T-cell (primary cell): ENCODE results near the gene PGR. TPM values are rescaled to one million over a fixed set of nuclear protein-coding genes. Genes with fewer than 3 reads are reported as not detected.

Experiments
- ATAC-seq, 4 experiments: fragments of 200-7000 bp in 3 of 4; fragments of 150-1000 bp in 1 of 4; cut with Tn5 transposase; replicated peaks in 1 of 4; 1 replicate in 3 of 4; 2 replicates in 1 of 4; pipeline ENCODE4 v1.10.0; 2021; ENCODE audit warnings: moderate library complexity in 3 of 4, mild to moderate bottlenecking in 2 of 4, moderate number of reproducible peaks in 1 of 4
- CTCF ChIA-PET, 2 donors: fragments of 300-600 bp; sonication (Branson Sonifier 250); formaldehyde crosslinking; loops; one replicate each; lab custom pipeline; 2022; ENCODE audit warnings: antibody characterized with exemption in 2 of 2; lab: Charles Lee
- POLR2A ChIA-PET, 2 donors: fragments of 300-600 bp; sonication (Branson Sonifier 250); formaldehyde crosslinking; loops; one replicate each; lab custom pipeline; 2022; ENCODE audit warnings: antibody characterized with exemption in 2 of 2; lab: Charles Lee
- DNase-seq, 35 experiments: peaks; one replicate each; pipeline versions ENCODE4 v3.0.0 to v3.0.0-alpha.2; 2013 to 2023
- H3K27ac ChIP-seq: one replicate; pipeline ENCODE4 v1.5.1; 2013; ENCODE audit warnings: low read length
- H3K27me3 ChIP-seq, 2 experiments: replicated peaks in 1 of 2; 1 replicate in 1 of 2; 2 replicates in 1 of 2; pipeline versions ENCODE4 v1.6.1 to v1.7.0; 2013; ENCODE audit warnings: low read length in 1 of 2, mixed read lengths in 1 of 2; ENCODE audit not compliant: control insufficient read depth in 2 of 2, insufficient read depth in 2 of 2; ENCODE audit errors: extremely low read depth in 1 of 2
- H3K36me3 ChIP-seq, 2 donors: 1 replicate in 1 of 2; 2 replicates in 1 of 2; pipeline versions ENCODE4 v1.6.1 to v1.7.0; 2013; ENCODE audit warnings: low read length in 1 of 2; ENCODE audit not compliant: control insufficient read depth in 2 of 2, insufficient read depth in 1 of 2; ENCODE audit errors: extremely low read depth in 1 of 2
- H3K4me1 ChIP-seq, 2 experiments: 1 replicate in 1 of 2; 2 replicates in 1 of 2; pipeline versions ENCODE4 v1.6.1 to v1.7.0; 2013; ENCODE audit warnings: low read length in 2 of 2, mixed read lengths in 1 of 2; ENCODE audit not compliant: insufficient read depth in 2 of 2, control insufficient read depth in 1 of 2; ENCODE audit errors: extremely low read depth in 1 of 2
- H3K4me3 ChIP-seq, 2 donors: 1 replicate in 1 of 2; 2 replicates in 1 of 2; pipeline versions ENCODE4 v1.5.1 to v1.7.0; 2013; ENCODE audit warnings: mild to moderate bottlenecking in 2 of 2, low read length in 1 of 2, moderate library complexity in 1 of 2; ENCODE audit not compliant: control insufficient read depth in 1 of 2; ENCODE audit errors: extremely low read depth in 1 of 2
- H3K9me3 ChIP-seq: 2 replicates; pipeline ENCODE4 v1.7.0; 2013
- H3K27ac Mint-ChIP-seq, 2 donors: one replicate each; pipeline ENCODE4 v1.8.0; 2020 to 2021; ENCODE audit warnings: mild to moderate bottlenecking in 2 of 2, mixed read lengths in 2 of 2
- H3K27me3 Mint-ChIP-seq, 2 donors: one replicate each; pipeline ENCODE4 v1.8.0; 2021 to 2022; ENCODE audit warnings: mixed read lengths in 2 of 2
- H3K36me3 Mint-ChIP-seq: one replicate; pipeline ENCODE4 v1.8.0; 2021; ENCODE audit warnings: mixed read lengths
- H3K4me1 Mint-ChIP-seq, 3 donors: one replicate each; pipeline ENCODE4 v1.8.0; 2020 to 2022; ENCODE audit warnings: mixed read lengths in 3 of 3, mild to moderate bottlenecking in 1 of 3
- H3K4me3 Mint-ChIP-seq, 3 donors: one replicate each; pipeline ENCODE4 v1.8.0; 2020 to 2022; ENCODE audit warnings: mild to moderate bottlenecking in 3 of 3, mixed read lengths in 3 of 3, moderate library complexity in 3 of 3
- H3K9me3 Mint-ChIP-seq, 3 donors: one replicate each; pipeline ENCODE4 v1.8.0; 2020 to 2022; ENCODE audit warnings: mixed read lengths in 3 of 3
- WGBS: methylation state at CpG from one replicate; pipeline ENCODE4 v1.1.5; 2013; ENCODE audit warnings: missing lambda C conversion rate; ENCODE audit not compliant: insufficient coverage; 5-methylcytosine and 5-hydroxymethylcytosine counted together
- total RNA-seq, 35 experiments: library from RNA in 6 of 35; stranded (reverse) in 6 of 35; fragments of 120-200 nt in 1 of 35; gene quantifications; one replicate each; pipeline versions ENCODE4 v1.2.1 to v1.2.4 and lab custom pipeline; 2013 to 2026

The PGR gene
- total RNA-seq, 5 donors from 2014 or later (not counting 1 experiment from before 2014, with no cell fraction given) = 0.06 to 0.10 TPM; not detected in 3

- H3K4me3 ChIP-seq = no peak overlapping the region
- WGBS = no CpG with 5 or more reads among the region's 1 CpG
- H3K27me3 ChIP-seq = peaks cover 16% of the 10 kb centered on the region in 2 experiments
- H3K36me3 ChIP-seq = no peaks in the 10 kb centered on the region
- no peaks in the 10 kb centered on the region for H3K9me3 ChIP-seq
- Mint-ChIP-seq H3K4me1 (no peaks in the 10 kb centered on the region), H3K36me3 (no peaks in the 10 kb centered on the region), H3K27ac (no peak overlapping the region), H3K27me3 (peaks cover 28 to 29% of the 10 kb centered on the region in 2 donors), H3K4me3 (no peak overlapping the region), H3K9me3 (peaks cover 0 to 13% (median 5%) of the 10 kb centered on the region in 3 donors)
- no peaks in the 10 kb centered on the region for H3K4me1 ChIP-seq
- DNase-seq (no peak), ATAC-seq (no peak)
- H3K27ac ChIP-seq = no peak overlapping the region
- POLR2A ChIA-PET = no interaction called here
- CTCF ChIA-PET = no interaction called here
Measured at GRCh38 chr11:101133190-101133589, 3.6 kb upstream of the PGR start.

- Mint-ChIP-seq H3K27me3 (peaks cover 35 to 40% of the 10 kb centered on the region in 2 donors), H3K36me3 (no peaks in the 10 kb centered on the region), H3K4me1 (peaks cover 0 to 3% (median 3%) of the 10 kb centered on the region in 3 donors), H3K27ac (no peak overlapping the region), H3K9me3 (peaks cover 0 to 13% (median 5%) of the 10 kb centered on the region in 3 donors), H3K4me3 (no peak overlapping the region)
- Histone ChIP-seq H3K4me1 (no peaks in the 10 kb centered on the region), H3K4me3 (no peak overlapping the region), H3K27me3 (peaks cover 26 to 29% of the 10 kb centered on the region in 2 experiments), H3K36me3 (no peaks in the 10 kb centered on the region), H3K27ac (no peak overlapping the region), H3K9me3 (no peaks in the 10 kb centered on the region)
- ChIA-PET CTCF (no interaction called here), POLR2A (no interaction called here)
- ATAC-seq = no peak
- WGBS = 12% methylated on average over 26 of the region's 38 CpGs
- DNase-seq = no peak
Measured at GRCh38 chr11:101128571-101129202, 926 bp downstream of the PGR start.

GRCh38 chr11:101127699-101128570 is 1.7 kb downstream of the PGR start:
- Histone ChIP-seq H3K9me3 (no peaks in the 10 kb centered on the region), H3K27me3 (peaks cover 24 to 29% of the 10 kb centered on the region in 2 experiments), H3K4me3 (no peak overlapping the region), H3K4me1 (no peaks in the 10 kb centered on the region), H3K36me3 (no peaks in the 10 kb centered on the region), H3K27ac (no peak overlapping the region)
- ChIA-PET CTCF (no interaction called here), POLR2A (no interaction called here)
- no peak overlapping the region for H3K27ac Mint-ChIP-seq
- H3K9me3 Mint-ChIP-seq = peaks cover 3 to 9% (median 5%) of the 10 kb centered on the region in 3 donors
- ATAC-seq (no peak), DNase-seq (no peak)
- 8% methylated on average over 93 of the region's 93 CpGs for WGBS
- no peak overlapping the region for H3K4me3 Mint-ChIP-seq
- no peaks in the 10 kb centered on the region for H3K36me3 Mint-ChIP-seq
- peaks cover 35 to 40% of the 10 kb centered on the region in 2 donors for H3K27me3 Mint-ChIP-seq
- peaks cover 0 to 3% (median 3%) of the 10 kb centered on the region in 3 donors for H3K4me1 Mint-ChIP-seq

DNA sequence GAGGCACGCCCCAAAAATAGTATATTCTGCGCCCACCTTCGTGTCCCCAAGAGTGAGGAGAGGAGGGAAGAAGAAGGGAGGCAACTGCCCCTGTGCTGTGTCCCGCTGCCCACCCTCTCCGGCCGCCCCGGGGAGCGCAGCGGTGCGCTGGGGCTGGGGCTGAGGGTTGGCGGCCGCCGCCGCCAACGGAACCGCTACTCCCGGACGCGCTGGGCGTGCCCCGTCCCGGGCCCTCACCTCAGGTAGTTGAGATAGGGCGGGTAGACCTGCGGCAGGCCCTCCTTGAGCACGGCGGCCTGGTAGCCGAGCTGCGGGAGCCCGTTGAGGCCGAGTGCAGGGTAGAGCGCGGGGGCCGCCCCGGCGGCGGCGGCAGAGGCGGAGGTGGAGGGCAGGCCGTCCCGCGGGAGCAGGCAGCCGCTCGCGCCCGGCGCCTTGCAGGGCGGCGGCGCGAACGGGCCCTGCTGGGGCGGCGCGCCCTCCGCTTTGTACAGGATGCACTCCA is 2.4 kb downstream of the PGR start:
- ChIA-PET CTCF (no interaction called here), POLR2A (no interaction called here)
- DNase-seq = no peak
- no peak for ATAC-seq
- Mint-ChIP-seq H3K36me3 (no peaks in the 10 kb centered on the region), H3K27me3 (peaks cover 35 to 40% of the 10 kb centered on the region in 2 donors), H3K4me3 (no peak overlapping the region), H3K9me3 (peaks cover 3 to 11% (median 5%) of the 10 kb centered on the region in 3 donors), H3K4me1 (peaks cover 0 to 3% (median 3%) of the 10 kb centered on the region in 3 donors), H3K27ac (no peak overlapping the region)
- Histone ChIP-seq H3K27me3 (peaks cover 24 to 29% of the 10 kb centered on the region in 2 experiments), H3K9me3 (no peaks in the 10 kb centered on the region), H3K36me3 (no peaks in the 10 kb centered on the region), H3K4me3 (no peak overlapping the region), H3K27ac (no peak overlapping the region), H3K4me1 (no peaks in the 10 kb centered on the region)
- 5% methylated on average over 52 of the region's 55 CpGs for WGBS

- H3K4me3 ChIP-seq = no peak overlapping the region
- Mint-ChIP-seq H3K4me1 (peaks cover 0 to 3% (median 3%) of the 10 kb centered on the region in 3 donors), H3K9me3 (peaks cover 3 to 10% (median 4%) of the 10 kb centered on the region in 3 donors), H3K27ac (no peak overlapping the region), H3K27me3 (peaks cover 35 to 39% of the 10 kb centered on the region in 2 donors), H3K4me3 (no peak overlapping the region), H3K36me3 (no peaks in the 10 kb centered on the region)
- no peaks in the 10 kb centered on the region for H3K9me3 ChIP-seq
- peaks cover 24 to 29% of the 10 kb centered on the region in 2 experiments for H3K27me3 ChIP-seq
- no peaks in the 10 kb centered on the region for H3K4me1 ChIP-seq
- no peak overlapping the region for H3K27ac ChIP-seq
- H3K36me3 ChIP-seq = no peaks in the 10 kb centered on the region
- ChIA-PET POLR2A (no interaction called here), CTCF (no interaction called here)
- no peak for DNase-seq
- 4% methylated on average over 6 of the region's 18 CpGs for WGBS
- ATAC-seq = no peak
Measured at GRCh38 chr11:101126551-101127196, 2.9 kb downstream of the PGR start.

DNA sequence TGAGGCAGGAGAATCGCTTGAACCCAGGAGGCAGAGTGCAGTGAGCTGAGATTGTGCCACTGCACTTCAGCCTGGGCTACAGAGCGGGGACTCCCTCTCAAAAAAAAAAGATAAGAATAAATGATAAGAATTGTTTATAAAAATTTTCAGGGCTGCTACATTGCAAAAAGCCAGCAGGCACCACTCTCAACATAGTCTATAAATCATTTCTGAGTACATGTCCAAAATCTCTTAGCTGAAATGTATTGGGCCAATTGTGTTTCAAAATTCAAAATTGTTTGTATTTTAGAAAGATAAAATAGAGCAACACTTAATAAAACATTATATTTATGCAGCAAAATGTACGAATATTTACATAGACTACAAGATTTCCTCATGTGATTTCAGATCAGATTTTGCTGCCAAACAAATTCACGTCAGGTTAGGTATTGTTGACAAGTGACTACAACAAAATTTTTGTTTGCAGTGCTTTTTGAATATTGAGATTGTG is 13.9 kb downstream of the PGR start:
- Histone ChIP-seq H3K36me3 (no peaks in the 10 kb centered on the region), H3K27me3 (no peaks in the 10 kb centered on the region), H3K27ac (no peak overlapping the region), H3K9me3 (no peaks in the 10 kb centered on the region), H3K4me3 (no peak overlapping the region), H3K4me1 (no peaks in the 10 kb centered on the region)
- Mint-ChIP-seq H3K9me3 (peaks cover under 1 to 10% (median 8%) of the 10 kb centered on the region in 3 donors), H3K4me3 (no peak overlapping the region), H3K4me1 (no peaks in the 10 kb centered on the region), H3K27ac (no peak overlapping the region), H3K27me3 (no peaks in the 10 kb centered on the region), H3K36me3 (no peaks in the 10 kb centered on the region)
- DNase-seq (no peak), ATAC-seq (no peak)
- no CpG with 5 or more reads among the region's 4 CpGs for WGBS
- POLR2A ChIA-PET = no interaction called here
- CTCF ChIA-PET = no interaction called here
